HepG2 (cell line): ENCODE measurements around the gene CPA5. TPM values are rescaled to one million over a fixed set of nuclear protein-coding genes. Genes with fewer than 3 reads are reported as not detected.

Experiments
- ATAC-seq: fragments of 200-7000 bp; cut with Tn5 transposase; 3 replicates; pipeline ENCODE4 v1.9.1; 2020; ENCODE audit warnings: mild to moderate bottlenecking, moderate library complexity
- BruUV-seq: library from RNA; stranded (reverse); fragments of 400-500 nt; replicated peaks from 2 replicates; lab custom pipeline; 2021; lab: Mats Ljungman, UMichigan
- CTCF ChIA-PET: fragments of 300-600 bp; formaldehyde crosslinking; extraction: SDS; loops from one replicate; lab custom pipeline; 2021; ENCODE audit warnings: low total read pairs, inconsistent platforms, low intra/inter-chr PET ratio; lab: Yijun Ruan, JAX
- POLR2A ChIA-PET: fragments of 350-600 bp; sonication (Branson Sonifier 250); formaldehyde crosslinking; loops from one replicate; lab custom pipeline; 2020; ENCODE audit warnings: antibody characterized with exemption, inconsistent platforms; lab: Yijun Ruan, JAX
- DNase-seq: peaks from one replicate; pipeline ENCODE4 v3.0.0-alpha.2; 2015; ENCODE audit warnings: low spot score
- FAIRE-seq: peaks from 3 replicates; lab custom pipeline; 2011; peaks lifted over from hg19 to GRCh38; lab: Jason Lieb, UNC
- H2AFZ ChIP-seq: one replicate; pipeline ENCODE4 v1.6.1; 2011; ENCODE audit warnings: low read length, inconsistent platforms
- H3K27ac ChIP-seq: fragments of 300-600 bp; 3 replicates; pipeline ENCODE4 v1.8.0; 2011; ENCODE audit warnings: mixed run types, mild to moderate bottlenecking, mixed read lengths, low read length, inconsistent platforms; ENCODE audit not compliant: insufficient read depth; ENCODE audit errors: extremely low read length
- H3K27me3 ChIP-seq, 2 experiments: fragments of 200-600 bp in 1 of 2; 2 replicates in 1 of 2; 3 replicates in 1 of 2; pipeline versions ENCODE4 v1.6.0 to v1.8.0; 2011; ENCODE audit warnings: low read length in 2 of 2, mild to moderate bottlenecking in 2 of 2, moderate library complexity in 2 of 2, inconsistent platforms in 1 of 2; ENCODE audit not compliant: insufficient read depth in 2 of 2, control insufficient read depth in 1 of 2
- H3K36me3 ChIP-seq, 2 experiments: fragments of 200-600 bp in 1 of 2; replicated peaks in 1 of 2; 2 replicates in 1 of 2; 3 replicates in 1 of 2; pipeline versions ENCODE4 v1.5.1 to v1.8.0; 2011; ENCODE audit warnings: low read length in 2 of 2, inconsistent platforms in 1 of 2; ENCODE audit not compliant: insufficient read depth in 2 of 2, control insufficient read depth in 1 of 2
- H3K4me1 ChIP-seq: 2 replicates; pipeline ENCODE4 v1.5.1; 2012; ENCODE audit warnings: low read length, inconsistent platforms; ENCODE audit not compliant: insufficient read depth
- H3K4me2 ChIP-seq: 2 replicates; pipeline ENCODE4 v1.6.0; 2011; ENCODE audit warnings: low read depth, low read length, inconsistent platforms
- H3K4me3 ChIP-seq, 3 experiments: fragments of 200-600 bp in 1 of 3; sonication (generic), shearing (Covaris generic) in 1 of 3; replicated peaks in 1 of 3; 2 replicates each; pipeline ENCODE4 v1.5.1; 2011 to 2016; ENCODE audit warnings: low read length in 3 of 3, inconsistent platforms in 2 of 3, low read depth in 2 of 3, mild to moderate bottlenecking in 2 of 3, control low read depth in 1 of 3, mixed read lengths in 1 of 3; ENCODE audit not compliant: insufficient read depth in 1 of 3
- H3K79me2 ChIP-seq: one replicate; pipeline ENCODE4 v1.6.1; 2011; ENCODE audit warnings: low read length, inconsistent platforms; ENCODE audit not compliant: insufficient read depth
- H3K9ac ChIP-seq: 2 replicates; pipeline ENCODE4 v1.6.0; 2011; ENCODE audit warnings: mild to moderate bottlenecking, low read depth, low read length, inconsistent platforms; ENCODE audit not compliant: insufficient read depth
- H3K9me3 ChIP-seq: 2 replicates; pipeline ENCODE4 v1.5.1; 2012; ENCODE audit warnings: mild to moderate bottlenecking, low read length
- H4K20me1 ChIP-seq: 2 replicates; pipeline ENCODE4 v1.6.0; 2011; ENCODE audit warnings: inconsistent platforms, mild to moderate bottlenecking, low read length, moderate library complexity; ENCODE audit not compliant: insufficient read depth
- SNAI1 ChIP-seq: sonication (generic); formaldehyde crosslinking; IDR thresholded peaks from 2 replicates; pipeline ENCODE4 v1.5.0; 2020; ENCODE audit warnings: mild to moderate bottlenecking, missing genetic modification reagents, borderline replicate concordance
- WGBS: methylation state at CpG from one replicate; pipeline ENCODE4 v1.1.6; 2017; ENCODE audit warnings: low lambda C conversion rate; 5-methylcytosine and 5-hydroxymethylcytosine counted together
- in situ Hi-C: cut with HindIII; loops from 2 replicates; pipeline ENCODE4 v1.10.0; 2017; ENCODE audit warnings: low pct_unique_long_range_greater_than_20kb; ENCODE audit not compliant: extremely low pct_ligation_motif_present
- intact Hi-C: fragments of 100-400 bp; cut with micrococcal nuclease; formaldehyde crosslinking; loops from one replicate; pipeline ENCODE4 v1.10.0; 2022; ENCODE audit not compliant: unreplicated experiment
- polyA plus RNA-seq, 8 experiments: library from polyadenylated mRNA; depleted of rRNA in 3 of 8; stranded (reverse) in 7 of 8; unstranded in 1 of 8; fragments of >200 nt; fragmentation: Illumina TruSeq in 4 of 8; extraction: Trizol in 4 of 8; gene quantifications; 2 replicates each; pipeline versions ENCODE4 v1.2.1 to v1.2.3, GENCODE V29; 2011 to 2016; ENCODE audit warnings: low read depth in 4 of 8, missing spikeins in 1 of 8, mixed read lengths in 1 of 8; ENCODE audit not compliant: insufficient read depth in 1 of 8
- total RNA-seq, 5 experiments: library from RNA; depleted of rRNA; stranded (reverse); fragments of >200 nt; fragmentation: Illumina TruSeq; extraction: Trizol; gene quantifications; 2 replicates each; pipeline ENCODE4 v1.2.3, GENCODE V29; 2016; ENCODE audit warnings: low read depth in 1 of 5
- TF ChIP-seq, protein P1 (sequence below): sonication (generic); formaldehyde crosslinking; IDR thresholded peaks from 2 replicates; pipeline ENCODE4 v1.5.0; 2020; ENCODE audit warnings: mild to moderate bottlenecking, missing genetic modification reagents, borderline replicate concordance

CPA5 gene
- total and polyA plus RNA-seq, 2 of the 13 experiments (the other 11 are each of a cell fraction or from before 2014, with no cell fraction given) = 0.48 TPM; not detected in 1

DNA sequence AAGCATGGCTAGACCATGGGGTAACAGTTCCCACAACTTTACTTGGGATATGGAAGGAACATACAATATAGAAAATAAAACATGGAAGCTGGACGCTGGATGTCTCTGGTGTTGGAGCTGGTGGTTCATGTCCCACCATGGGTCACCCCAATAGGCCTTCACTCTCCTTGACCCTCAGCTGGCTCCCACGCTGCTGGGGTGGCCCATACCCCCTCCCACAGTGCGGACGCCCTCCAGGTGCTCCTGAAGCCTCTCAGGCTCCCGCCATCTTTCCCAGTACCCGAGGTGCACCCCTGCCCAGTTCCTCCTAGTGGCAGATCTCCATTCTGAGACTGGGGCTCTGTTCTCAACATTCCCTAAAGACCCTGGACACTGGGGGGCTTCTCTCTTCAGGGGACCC lies 29.9 kb downstream of the CPA5 start:
- 88% methylated on average over 4 of the region's 6 CpGs for WGBS

More for the DNA sequence above, 29.9 kb downstream of the CPA5 start:
- Histone ChIP-seq H3K9ac (peak overlapping the region; percentile 73; the same call in 1 of the 2 replicates), H3K4me2 (peak overlapping the region; percentile 68; the same call in 1 of the 2 replicates), H3K4me1 (peaks cover 59% of the 10 kb centered on the region), H3K27me3 (peaks cover 0 to 7% of the 10 kb centered on the region in 2 experiments; a peak in 1 of 5 replicates), H2AFZ (no peak overlapping the region), H4K20me1 (no peaks in the 10 kb centered on the region), H3K27ac (peak overlapping the region; percentile 94), H3K79me2 (no peaks in the 10 kb centered on the region), H3K36me3 (no peaks in the 10 kb centered on the region), H3K4me3 (no peak overlapping the region), H3K9me3 (peaks cover 10% of the 10 kb centered on the region)
- TF ChIP-seq, protein P1, sequence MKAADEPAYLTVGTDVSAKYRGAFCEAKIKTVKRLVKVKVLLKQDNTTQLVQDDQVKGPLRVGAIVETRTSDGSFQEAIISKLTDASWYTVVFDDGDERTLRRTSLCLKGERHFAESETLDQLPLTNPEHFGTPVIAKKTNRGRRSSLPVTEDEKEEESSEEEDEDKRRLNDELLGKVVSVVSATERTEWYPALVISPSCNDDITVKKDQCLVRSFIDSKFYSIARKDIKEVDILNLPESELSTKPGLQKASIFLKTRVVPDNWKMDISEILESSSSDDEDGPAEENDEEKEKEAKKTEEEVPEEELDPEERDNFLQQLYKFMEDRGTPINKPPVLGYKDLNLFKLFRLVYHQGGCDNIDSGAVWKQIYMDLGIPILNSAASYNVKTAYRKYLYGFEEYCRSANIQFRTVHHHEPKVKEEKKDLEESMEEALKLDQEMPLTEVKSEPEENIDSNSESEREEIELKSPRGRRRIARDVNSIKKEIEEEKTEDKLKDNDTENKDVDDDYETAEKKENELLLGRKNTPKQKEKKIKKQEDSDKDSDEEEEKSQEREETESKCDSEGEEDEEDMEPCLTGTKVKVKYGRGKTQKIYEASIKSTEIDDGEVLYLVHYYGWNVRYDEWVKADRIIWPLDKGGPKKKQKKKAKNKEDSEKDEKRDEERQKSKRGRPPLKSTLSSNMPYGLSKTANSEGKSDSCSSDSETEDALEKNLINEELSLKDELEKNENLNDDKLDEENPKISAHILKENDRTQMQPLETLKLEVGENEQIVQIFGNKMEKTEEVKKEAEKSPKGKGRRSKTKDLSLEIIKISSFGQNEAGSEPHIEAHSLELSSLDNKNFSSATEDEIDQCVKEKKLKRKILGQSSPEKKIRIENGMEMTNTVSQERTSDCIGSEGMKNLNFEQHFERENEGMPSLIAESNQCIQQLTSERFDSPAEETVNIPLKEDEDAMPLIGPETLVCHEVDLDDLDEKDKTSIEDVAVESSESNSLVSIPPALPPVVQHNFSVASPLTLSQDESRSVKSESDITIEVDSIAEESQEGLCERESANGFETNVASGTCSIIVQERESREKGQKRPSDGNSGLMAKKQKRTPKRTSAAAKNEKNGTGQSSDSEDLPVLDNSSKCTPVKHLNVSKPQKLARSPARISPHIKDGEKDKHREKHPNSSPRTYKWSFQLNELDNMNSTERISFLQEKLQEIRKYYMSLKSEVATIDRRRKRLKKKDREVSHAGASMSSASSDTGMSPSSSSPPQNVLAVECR = no peak
- 0 out of 2 replicates have a peak, but pooled peaks have one; percentile 73 for TF ChIP-seq SNAI1 (CRISPR knock-in tag)
- no peak for FAIRE-seq
- in situ Hi-C loops = no loop called here
- intact Hi-C loops = no loop called here
- no TSS peak for BruUV-seq
- POLR2A ChIA-PET = no interaction called here
- ATAC-seq = no peak
- CTCF ChIA-PET = no interaction called here
- no peak for DNase-seq
